Measurements from ENCODE around the gene TRAF1.

GRCh38 chr9:120917929-120918762 lies 8.4 kb downstream of the TRAF1 start:
- no peak for TF ChIP-seq GZF1 (CRISPR knock-in tag; IDR thresholded peaks at IDR 0.05)
- no peak for TF ChIP-seq ZNF512 (CRISPR knock-in tag; IDR thresholded peaks at IDR 0.05)
- TF ChIP-seq SMARCE1 (IDR thresholded peaks at IDR 0.05; ENCODE audit: borderline replicate concordance): no peak

Measured in HepG2 (cell line).